Muscle layer of duodenum (tissue), 2 donors: ENCODE measurements around the gene NAT8L.

Experiments used
- H3K27ac ChIP-seq: one replicate; pipeline ENCODE4 v1.7.0; 2013; ENCODE audit warnings: mild to moderate bottlenecking, low read length
- H3K27me3 ChIP-seq: one replicate; pipeline ENCODE4 v1.7.0; 2013; ENCODE audit warnings: low read depth, mild to moderate bottlenecking, control low read depth, low read length
- H3K36me3 ChIP-seq, 2 donors: one replicate each; pipeline ENCODE4 v1.7.0; 2013; ENCODE audit warnings: low read length in 2 of 2, control low read depth in 1 of 2, mild to moderate bottlenecking in 1 of 2; ENCODE audit not compliant: insufficient read depth in 2 of 2, control insufficient read depth in 1 of 2
- H3K4me1 ChIP-seq, 2 donors: one replicate each; pipeline ENCODE4 v1.7.0; 2013; ENCODE audit warnings: low read length in 2 of 2, mild to moderate bottlenecking in 2 of 2, control low read depth in 1 of 2, moderate library complexity in 1 of 2; ENCODE audit not compliant: insufficient read depth in 2 of 2, control insufficient read depth in 1 of 2
- H3K4me3 ChIP-seq, 2 donors: one replicate each; pipeline ENCODE4 v1.7.0; 2013; ENCODE audit warnings: low read length in 2 of 2, low read depth in 1 of 2, mild to moderate bottlenecking in 1 of 2
- H3K9me3 ChIP-seq, 2 donors: one replicate each; pipeline ENCODE4 v1.7.0; 2013; ENCODE audit warnings: low read length in 2 of 2, control low read depth in 1 of 2, mild to moderate bottlenecking in 1 of 2; ENCODE audit not compliant: control insufficient read depth in 1 of 2
- donor health status: healthy.

NAT8L gene

DNA sequence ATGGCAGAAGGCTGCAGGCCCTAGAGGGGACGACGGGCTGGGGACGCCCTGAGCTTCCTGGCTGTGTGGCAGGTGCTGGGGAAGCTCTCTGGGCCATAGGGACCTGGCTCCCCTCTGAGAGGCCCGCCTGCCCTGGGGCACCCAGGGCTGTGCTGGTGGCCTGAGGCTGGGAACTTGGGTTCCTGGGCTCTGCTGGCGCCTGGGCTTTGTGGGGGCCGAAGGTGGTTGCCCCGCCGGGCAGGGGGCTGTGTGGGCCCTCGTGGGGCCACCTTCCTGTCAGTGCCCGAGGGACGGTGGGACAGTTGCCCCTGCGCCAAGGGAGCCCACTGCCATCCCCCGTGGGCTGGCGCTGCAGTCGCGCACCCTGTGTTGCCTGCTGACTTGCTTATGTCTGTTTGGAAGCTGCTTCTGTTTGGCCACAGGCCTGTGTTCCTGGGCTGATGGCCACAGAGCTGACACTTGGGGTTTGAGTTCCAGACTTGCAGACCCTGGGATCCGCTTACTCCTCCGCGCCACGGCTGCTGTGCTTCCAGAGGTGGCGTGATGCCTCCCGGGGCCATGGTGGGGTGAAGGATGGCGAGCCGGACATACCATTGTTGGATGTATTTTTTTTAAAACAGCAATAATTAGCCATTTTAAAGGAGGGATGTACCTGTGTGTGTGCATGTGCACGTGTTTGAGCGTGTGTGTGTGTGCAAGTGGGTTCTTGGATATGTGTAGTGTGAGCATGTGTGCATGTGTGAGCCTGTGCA is 8.5 kb downstream of the NAT8L start:
- H3K36me3 ChIP-seq, result no peaks in the 10 kb centered on the region
- H3K27me3 ChIP-seq, result no peaks in the 10 kb centered on the region
- H3K27ac ChIP-seq, result no peak overlapping the region
- no peaks in the 10 kb centered on the region for H3K9me3 ChIP-seq
- no peak overlapping the region for H3K4me3 ChIP-seq
- no peaks in the 10 kb centered on the region for H3K4me1 ChIP-seq

DNA sequence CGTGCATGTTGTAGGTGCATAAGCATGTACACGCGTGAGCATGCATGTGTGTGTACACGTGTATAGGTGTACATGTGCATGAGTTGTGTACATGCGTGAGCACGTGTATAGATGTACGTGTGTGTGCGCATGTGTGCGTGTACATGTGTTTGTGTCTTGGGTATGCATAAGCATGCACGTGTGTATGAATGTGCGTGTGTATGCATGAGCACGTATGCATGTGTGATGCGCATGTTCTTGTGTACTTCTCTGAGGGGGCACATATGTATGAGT is 9.0 kb downstream of the NAT8L start:
- Histone ChIP-seq H3K4me1 (no peaks in the 10 kb centered on the region), H3K27me3 (no peaks in the 10 kb centered on the region), H3K27ac (no peak overlapping the region), H3K36me3 (no peaks in the 10 kb centered on the region), H3K4me3 (no peak overlapping the region), H3K9me3 (no peaks in the 10 kb centered on the region)

DNA sequence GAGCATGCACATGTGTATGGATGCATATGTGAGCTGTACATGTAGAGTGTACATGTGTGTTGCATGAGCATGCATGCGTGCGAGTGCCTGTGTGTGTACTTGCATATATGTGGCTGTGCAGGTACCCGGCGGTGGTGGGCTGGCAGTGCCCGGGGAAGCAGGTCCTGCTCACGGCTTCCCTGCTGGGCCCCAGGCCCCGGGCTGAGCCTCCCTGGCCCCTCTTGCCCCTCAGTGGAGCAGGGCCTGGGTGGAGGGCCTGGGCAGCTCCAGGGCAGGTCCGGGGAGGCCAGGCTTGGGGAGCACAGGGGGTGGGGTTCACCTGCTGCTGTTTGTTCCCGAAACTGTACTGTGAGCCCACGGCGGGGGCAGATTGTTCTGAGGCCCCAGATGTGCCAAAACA is 9.4 kb downstream of the NAT8L start:
- Histone ChIP-seq H3K36me3 (no peaks in the 10 kb centered on the region), H3K27me3 (no peaks in the 10 kb centered on the region), H3K4me3 (no peak overlapping the region), H3K27ac (no peak overlapping the region), H3K9me3 (no peaks in the 10 kb centered on the region), H3K4me1 (no peaks in the 10 kb centered on the region)

GRCh38 chr4:2069161-2069971 is 10.2 kb downstream of the NAT8L start:
- Histone ChIP-seq H3K27ac (no peak overlapping the region), H3K4me1 (no peaks in the 10 kb centered on the region), H3K27me3 (no peaks in the 10 kb centered on the region), H3K36me3 (no peaks in the 10 kb centered on the region), H3K4me3 (no peak overlapping the region), H3K9me3 (no peaks in the 10 kb centered on the region)

- Histone ChIP-seq H3K27me3 (no peaks in the 10 kb centered on the region), H3K4me1 (no peaks in the 10 kb centered on the region), H3K4me3 (no peak overlapping the region)
These were observed 10.9 kb downstream of the NAT8L start for GRCh38 chr4:2069986-2070385.

GRCh38 chr4:2070421-2071251 is 11.5 kb downstream of the NAT8L start:
- H3K4me3 ChIP-seq, result no peak overlapping the region
- no peaks in the 10 kb centered on the region for H3K9me3 ChIP-seq
- H3K27me3 ChIP-seq, result no peaks in the 10 kb centered on the region
- no peak overlapping the region for H3K27ac ChIP-seq
- H3K4me1 ChIP-seq, result no peaks in the 10 kb centered on the region
- H3K36me3 ChIP-seq, result no peaks in the 10 kb centered on the region

More at GRCh38 chr4:2069986-2070385, 10.9 kb downstream of the NAT8L start:
- no peak overlapping the region for H3K27ac ChIP-seq
- no peaks in the 10 kb centered on the region for H3K36me3 ChIP-seq
- no peaks in the 10 kb centered on the region for H3K9me3 ChIP-seq

- no peak overlapping the region for H3K27ac ChIP-seq
- no peaks in the 10 kb centered on the region for H3K4me1 ChIP-seq
- H3K36me3 ChIP-seq, result no peaks in the 10 kb centered on the region
- no peak overlapping the region for H3K4me3 ChIP-seq
- H3K9me3 ChIP-seq, result no peaks in the 10 kb centered on the region
- no peaks in the 10 kb centered on the region for H3K27me3 ChIP-seq
These were observed 12.3 kb downstream of the NAT8L start for GRCh38 chr4:2071252-2071911.

DNA sequence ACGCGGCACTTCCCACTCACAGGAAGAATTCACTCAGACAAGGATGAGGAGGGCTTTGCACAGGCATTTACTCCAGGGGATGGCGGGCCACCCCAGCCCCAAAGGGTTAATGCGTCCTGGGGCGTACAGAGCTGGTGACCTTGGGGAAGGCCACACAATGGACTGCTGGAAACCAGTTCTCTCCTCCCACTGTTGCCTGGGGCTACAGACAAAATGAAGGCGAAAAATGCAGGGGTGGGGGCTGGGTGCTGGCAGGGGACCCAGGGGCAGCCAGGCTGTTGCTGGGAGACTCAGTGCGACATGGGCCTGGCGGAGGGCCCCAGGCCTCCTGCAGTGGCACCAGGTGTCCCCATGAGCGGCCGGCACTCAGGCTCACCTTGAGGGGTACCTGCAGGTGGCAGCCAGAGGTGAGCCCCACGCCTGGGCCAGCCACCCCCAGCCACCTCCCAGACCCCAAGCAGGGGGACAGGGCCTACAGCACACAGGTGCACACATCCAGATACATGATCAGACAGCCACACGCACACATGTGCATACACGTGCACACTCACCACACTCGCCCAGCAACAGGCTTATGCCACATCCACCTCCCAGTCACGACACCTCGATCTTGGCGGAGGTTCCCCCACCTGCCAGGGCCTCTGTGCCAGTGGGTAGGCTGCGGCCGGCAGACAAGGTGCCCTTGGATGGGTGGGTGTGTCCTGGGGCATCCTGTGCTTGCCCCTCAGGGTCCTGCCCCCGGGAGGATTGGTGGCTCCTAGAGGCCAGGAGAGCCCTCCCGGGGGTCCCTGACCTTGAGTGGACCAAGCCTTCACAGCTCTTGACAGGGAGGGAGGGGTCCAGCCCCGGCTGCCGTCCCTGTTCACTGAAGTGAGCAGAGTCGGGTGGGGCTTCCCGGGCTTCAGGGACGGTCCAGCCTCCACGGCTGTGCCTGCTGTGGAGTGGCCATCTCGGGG is 13.1 kb downstream of the NAT8L start:
- Histone ChIP-seq H3K27me3 (no peaks in the 10 kb centered on the region), H3K36me3 (no peaks in the 10 kb centered on the region), H3K4me3 (no peak overlapping the region), H3K4me1 (no peaks in the 10 kb centered on the region), H3K27ac (no peak overlapping the region), H3K9me3 (no peaks in the 10 kb centered on the region)

DNA sequence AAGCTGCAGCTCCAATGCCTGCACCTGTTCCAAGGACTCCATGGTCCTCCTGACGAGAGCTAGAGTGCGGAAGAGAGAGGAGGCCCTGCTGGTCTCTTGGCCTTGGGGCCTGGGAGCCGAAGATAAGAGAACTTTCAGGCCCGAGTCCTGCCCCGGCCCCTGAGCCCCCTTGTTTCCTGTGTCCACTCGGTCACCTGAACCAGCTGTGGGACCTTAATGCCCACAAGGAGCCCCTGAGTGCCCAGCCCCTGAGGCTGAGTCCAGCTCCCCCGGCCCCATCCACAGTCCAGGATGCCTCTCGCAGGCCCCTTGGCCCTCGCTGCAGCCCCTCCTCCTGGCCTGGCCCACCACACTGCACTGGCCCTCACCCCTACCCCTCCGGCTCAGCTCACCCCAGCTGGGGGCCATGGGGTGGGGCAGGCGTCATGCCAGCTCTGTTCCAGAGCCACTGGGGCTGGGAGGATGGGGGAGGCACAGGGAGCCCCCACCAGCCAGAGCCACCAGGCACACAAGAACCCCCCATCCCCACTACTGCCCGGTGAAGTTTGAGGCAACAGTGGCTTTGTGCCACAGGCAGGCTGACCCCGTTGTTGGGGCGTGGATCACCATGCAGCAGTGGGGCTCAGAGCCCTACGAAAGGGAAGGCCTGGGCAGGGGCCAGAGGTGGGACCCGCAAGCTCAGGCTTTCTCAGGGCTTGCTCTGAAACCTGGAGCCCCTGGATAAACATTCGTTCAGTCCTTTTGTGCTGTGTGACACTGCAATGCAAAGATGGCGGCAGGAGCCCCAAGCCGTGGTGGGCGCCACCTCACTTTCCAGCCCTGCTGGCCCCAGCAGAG is 14.1 kb downstream of the NAT8L start:
- no peaks in the 10 kb centered on the region for H3K9me3 ChIP-seq
- no peak overlapping the region for H3K4me3 ChIP-seq
- H3K27me3 ChIP-seq, result no peaks in the 10 kb centered on the region
- H3K4me1 ChIP-seq, result no peaks in the 10 kb centered on the region
- H3K27ac ChIP-seq, result no peak overlapping the region
- H3K36me3 ChIP-seq, result no peaks in the 10 kb centered on the region
